HepG2 (cell line): ENCODE data around the gene NKAIN2.

Experiments used
- ARID2 ChIP-seq: sonication (generic); formaldehyde crosslinking; IDR thresholded peaks from 2 replicates; pipeline ENCODE4 v1.8.1; 2022; ENCODE audit warnings: mild to moderate bottlenecking, missing genetic modification reagents, borderline replicate concordance
- GLI4 ChIP-seq: sonication (generic); formaldehyde crosslinking; IDR thresholded peaks from 2 replicates; pipeline ENCODE4 v1.5.1; 2020; ENCODE audit warnings: missing genetic modification reagents, mild to moderate bottlenecking, moderate library complexity, borderline replicate concordance
- IKZF4 ChIP-seq: sonication (generic); formaldehyde crosslinking; IDR thresholded peaks from 2 replicates; pipeline ENCODE4 v1.5.1; 2020; ENCODE audit warnings: borderline replicate concordance, mild to moderate bottlenecking, low read depth, missing genetic modification reagents; ENCODE audit errors: not compliant biosample characterization
- MAFK ChIP-seq, 2 experiments: IDR thresholded peaks in 1 of 2; conservative IDR thresholded peaks in 1 of 2; 2 replicates each; pipeline ENCODE4 v1.6.1; 2011; ENCODE audit warnings: improper control_type of control experiment in 2 of 2, low read length in 2 of 2
- TAF1 ChIP-seq: sonication (generic); formaldehyde crosslinking; IDR thresholded peaks from 2 replicates; pipeline ENCODE4 v1.4.0; 2020; ENCODE audit warnings: missing genetic modification reagents
- ZNF160 ChIP-seq: sonication (generic); formaldehyde crosslinking; IDR thresholded peaks from 2 replicates; pipeline ENCODE4 v1.8.0; 2022; ENCODE audit warnings: mild to moderate bottlenecking, inconsistent platforms, missing genetic modification reagents
- ZNF747 ChIP-seq: sonication (generic); formaldehyde crosslinking; IDR thresholded peaks from 2 replicates; pipeline ENCODE4 v1.8.1; 2023; ENCODE audit warnings: missing genetic modification reagents, mild to moderate bottlenecking, borderline replicate concordance
- TF ChIP-seq, protein P1 (sequence below): sonication (generic); formaldehyde crosslinking; IDR thresholded peaks from 2 replicates; pipeline ENCODE4 v1.5.0; 2020; ENCODE audit warnings: mild to moderate bottlenecking, missing genetic modification reagents, moderate library complexity
- TF ChIP-seq, protein P2 (sequence below), 2 experiments: IDR thresholded peaks; 2 replicates each; pipeline ENCODE4 v1.6.1; 2011 to 2012; ENCODE audit warnings: low read length in 2 of 2, borderline replicate concordance in 1 of 2, low read depth in 1 of 2, mild to moderate bottlenecking in 1 of 2, moderate library complexity in 1 of 2
- TF ChIP-seq, protein P3 (sequence below): sonication (generic); formaldehyde crosslinking; IDR thresholded peaks from 2 replicates; pipeline ENCODE4 v1.4.0; 2020; ENCODE audit warnings: missing genetic modification reagents
- TF ChIP-seq, protein P4 (sequence below): sonication (generic); formaldehyde crosslinking; IDR thresholded peaks from 2 replicates; pipeline ENCODE4 v1.8.0; 2022; ENCODE audit warnings: mild to moderate bottlenecking, missing genetic modification reagents, moderate library complexity

DNA sequence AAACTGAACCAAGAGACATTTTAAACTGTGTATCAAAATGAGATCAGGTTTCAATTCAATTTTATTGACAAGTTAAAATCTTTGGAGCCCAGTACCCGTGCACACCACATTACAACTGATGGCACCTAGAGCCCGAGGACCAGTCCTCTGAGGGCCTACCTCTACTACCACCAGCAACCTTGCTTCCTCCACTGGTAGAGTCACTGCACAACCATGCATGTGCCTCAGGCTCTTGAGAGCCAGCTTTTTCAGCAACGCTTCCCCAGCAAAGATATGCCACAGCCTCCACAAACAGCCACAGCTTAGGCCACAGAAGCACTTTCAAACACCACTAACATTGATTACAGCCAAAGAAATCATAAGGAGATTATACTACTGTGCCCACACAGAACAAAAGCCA, 830.0 kb downstream of the NKAIN2 start:
- TF ChIP-seq, protein P1, sequence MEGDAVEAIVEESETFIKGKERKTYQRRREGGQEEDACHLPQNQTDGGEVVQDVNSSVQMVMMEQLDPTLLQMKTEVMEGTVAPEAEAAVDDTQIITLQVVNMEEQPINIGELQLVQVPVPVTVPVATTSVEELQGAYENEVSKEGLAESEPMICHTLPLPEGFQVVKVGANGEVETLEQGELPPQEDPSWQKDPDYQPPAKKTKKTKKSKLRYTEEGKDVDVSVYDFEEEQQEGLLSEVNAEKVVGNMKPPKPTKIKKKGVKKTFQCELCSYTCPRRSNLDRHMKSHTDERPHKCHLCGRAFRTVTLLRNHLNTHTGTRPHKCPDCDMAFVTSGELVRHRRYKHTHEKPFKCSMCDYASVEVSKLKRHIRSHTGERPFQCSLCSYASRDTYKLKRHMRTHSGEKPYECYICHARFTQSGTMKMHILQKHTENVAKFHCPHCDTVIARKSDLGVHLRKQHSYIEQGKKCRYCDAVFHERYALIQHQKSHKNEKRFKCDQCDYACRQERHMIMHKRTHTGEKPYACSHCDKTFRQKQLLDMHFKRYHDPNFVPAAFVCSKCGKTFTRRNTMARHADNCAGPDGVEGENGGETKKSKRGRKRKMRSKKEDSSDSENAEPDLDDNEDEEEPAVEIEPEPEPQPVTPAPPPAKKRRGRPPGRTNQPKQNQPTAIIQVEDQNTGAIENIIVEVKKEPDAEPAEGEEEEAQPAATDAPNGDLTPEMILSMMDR (CRISPR knock-in tag): no peak
- no peak for TF ChIP-seq MAFK (conservative IDR thresholded peaks at IDR 0.05 in 1 of 2, IDR thresholded peaks at IDR 0.05 in 1 of 2; ENCODE audit: low read length in 2 of 2)
- TF ChIP-seq, protein P2, sequence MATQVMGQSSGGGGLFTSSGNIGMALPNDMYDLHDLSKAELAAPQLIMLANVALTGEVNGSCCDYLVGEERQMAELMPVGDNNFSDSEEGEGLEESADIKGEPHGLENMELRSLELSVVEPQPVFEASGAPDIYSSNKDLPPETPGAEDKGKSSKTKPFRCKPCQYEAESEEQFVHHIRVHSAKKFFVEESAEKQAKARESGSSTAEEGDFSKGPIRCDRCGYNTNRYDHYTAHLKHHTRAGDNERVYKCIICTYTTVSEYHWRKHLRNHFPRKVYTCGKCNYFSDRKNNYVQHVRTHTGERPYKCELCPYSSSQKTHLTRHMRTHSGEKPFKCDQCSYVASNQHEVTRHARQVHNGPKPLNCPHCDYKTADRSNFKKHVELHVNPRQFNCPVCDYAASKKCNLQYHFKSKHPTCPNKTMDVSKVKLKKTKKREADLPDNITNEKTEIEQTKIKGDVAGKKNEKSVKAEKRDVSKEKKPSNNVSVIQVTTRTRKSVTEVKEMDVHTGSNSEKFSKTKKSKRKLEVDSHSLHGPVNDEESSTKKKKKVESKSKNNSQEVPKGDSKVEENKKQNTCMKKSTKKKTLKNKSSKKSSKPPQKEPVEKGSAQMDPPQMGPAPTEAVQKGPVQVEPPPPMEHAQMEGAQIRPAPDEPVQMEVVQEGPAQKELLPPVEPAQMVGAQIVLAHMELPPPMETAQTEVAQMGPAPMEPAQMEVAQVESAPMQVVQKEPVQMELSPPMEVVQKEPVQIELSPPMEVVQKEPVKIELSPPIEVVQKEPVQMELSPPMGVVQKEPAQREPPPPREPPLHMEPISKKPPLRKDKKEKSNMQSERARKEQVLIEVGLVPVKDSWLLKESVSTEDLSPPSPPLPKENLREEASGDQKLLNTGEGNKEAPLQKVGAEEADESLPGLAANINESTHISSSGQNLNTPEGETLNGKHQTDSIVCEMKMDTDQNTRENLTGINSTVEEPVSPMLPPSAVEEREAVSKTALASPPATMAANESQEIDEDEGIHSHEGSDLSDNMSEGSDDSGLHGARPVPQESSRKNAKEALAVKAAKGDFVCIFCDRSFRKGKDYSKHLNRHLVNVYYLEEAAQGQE (IDR thresholded peaks at IDR 0.05; ENCODE audit: borderline replicate concordance in 1 of 2, low read depth in 1 of 2, low read length in 2 of 2): no peak
- TF ChIP-seq ARID2: no peak
- no peak for TF ChIP-seq IKZF4 (CRISPR knock-in tag)
- TF ChIP-seq, protein P3, sequence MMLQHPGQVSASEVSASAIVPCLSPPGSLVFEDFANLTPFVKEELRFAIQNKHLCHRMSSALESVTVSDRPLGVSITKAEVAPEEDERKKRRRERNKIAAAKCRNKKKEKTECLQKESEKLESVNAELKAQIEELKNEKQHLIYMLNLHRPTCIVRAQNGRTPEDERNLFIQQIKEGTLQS (CRISPR knock-in tag): no peak
- no peak for TF ChIP-seq GLI4
- TF ChIP-seq TAF1 (CRISPR knock-in tag): no peak
- TF ChIP-seq ZNF160 (CRISPR knock-in tag): no peak
- TF ChIP-seq, protein P4, sequence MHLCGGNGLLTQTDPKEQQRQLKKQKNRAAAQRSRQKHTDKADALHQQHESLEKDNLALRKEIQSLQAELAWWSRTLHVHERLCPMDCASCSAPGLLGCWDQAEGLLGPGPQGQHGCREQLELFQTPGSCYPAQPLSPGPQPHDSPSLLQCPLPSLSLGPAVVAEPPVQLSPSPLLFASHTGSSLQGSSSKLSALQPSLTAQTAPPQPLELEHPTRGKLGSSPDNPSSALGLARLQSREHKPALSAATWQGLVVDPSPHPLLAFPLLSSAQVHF: no peak
- TF ChIP-seq ZNF747 (CRISPR knock-in tag): no peak
